Measurements from ENCODE around the gene PIGN.

PIGN gene, protein sequence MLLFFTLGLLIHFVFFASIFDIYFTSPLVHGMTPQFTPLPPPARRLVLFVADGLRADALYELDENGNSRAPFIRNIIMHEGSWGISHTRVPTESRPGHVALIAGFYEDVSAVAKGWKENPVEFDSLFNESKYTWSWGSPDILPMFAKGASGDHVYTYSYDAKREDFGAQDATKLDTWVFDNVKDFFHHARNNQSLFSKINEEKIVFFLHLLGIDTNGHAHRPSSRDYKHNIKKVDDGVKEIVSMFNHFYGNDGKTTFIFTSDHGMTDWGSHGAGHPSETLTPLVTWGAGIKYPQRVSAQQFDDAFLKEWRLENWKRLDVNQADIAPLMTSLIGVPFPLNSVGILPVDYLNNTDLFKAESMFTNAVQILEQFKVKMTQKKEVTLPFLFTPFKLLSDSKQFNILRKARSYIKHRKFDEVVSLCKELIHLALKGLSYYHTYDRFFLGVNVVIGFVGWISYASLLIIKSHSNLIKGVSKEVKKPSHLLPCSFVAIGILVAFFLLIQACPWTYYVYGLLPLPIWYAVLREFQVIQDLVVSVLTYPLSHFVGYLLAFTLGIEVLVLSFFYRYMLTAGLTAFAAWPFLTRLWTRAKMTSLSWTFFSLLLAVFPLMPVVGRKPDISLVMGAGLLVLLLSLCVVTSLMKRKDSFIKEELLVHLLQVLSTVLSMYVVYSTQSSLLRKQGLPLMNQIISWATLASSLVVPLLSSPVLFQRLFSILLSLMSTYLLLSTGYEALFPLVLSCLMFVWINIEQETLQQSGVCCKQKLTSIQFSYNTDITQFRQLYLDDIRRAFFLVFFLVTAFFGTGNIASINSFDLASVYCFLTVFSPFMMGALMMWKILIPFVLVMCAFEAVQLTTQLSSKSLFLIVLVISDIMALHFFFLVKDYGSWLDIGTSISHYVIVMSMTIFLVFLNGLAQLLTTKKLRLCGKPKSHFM

DNA sequence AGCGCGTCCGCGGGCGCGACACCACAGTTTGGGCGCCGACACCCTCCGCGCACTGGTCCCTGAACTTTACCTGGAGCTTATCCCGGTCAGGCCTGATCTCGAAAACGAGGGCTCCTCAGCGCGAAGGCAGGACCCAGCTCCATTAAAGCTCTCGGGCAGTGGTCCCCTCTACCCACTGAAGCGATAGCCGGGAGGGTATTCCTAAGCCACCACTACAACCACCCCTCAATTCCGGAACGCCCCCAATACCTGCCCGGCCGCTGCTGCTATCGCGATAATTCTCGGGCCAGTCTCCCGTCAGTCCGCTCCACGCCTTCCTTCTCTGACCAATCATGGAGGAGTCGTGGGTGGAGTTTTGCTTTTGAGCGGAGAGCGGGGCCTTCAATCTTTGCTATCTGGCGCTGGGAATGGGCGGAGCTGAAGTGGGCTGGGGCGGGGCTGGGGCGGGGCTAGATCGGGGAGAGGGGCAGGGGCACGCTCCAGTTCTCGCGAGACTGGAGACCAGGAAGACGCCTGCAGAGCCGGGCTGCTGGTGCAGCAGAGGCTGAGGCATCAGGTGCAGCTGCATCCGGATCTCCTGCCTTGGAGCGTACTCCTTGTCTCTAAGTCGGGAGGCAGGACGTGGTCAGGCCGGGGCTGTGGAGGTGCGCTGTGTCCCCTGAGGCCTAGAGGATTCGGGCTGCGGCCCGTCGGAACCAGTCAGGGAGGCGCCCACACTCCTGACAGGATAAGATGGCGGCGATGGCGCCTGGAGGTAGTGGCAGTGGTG is at the start of gene PIGN, which contains the start of gene RELCH:
PIGN (minus strand) TSS at position 283 of the 769 bp plus-strand sequence. CDS start 25,703 bp downstream, outside the sequence.
RELCH (plus strand) TSS at position 482 of the 769 bp plus-strand sequence; CDS start at position 733, 251 bp downstream.
- DNase-seq (ENCODE audit: extremely low read depth in 1 of 2, low read depth in 1 of 2) = peak; percentile 84 to 95

DNA sequence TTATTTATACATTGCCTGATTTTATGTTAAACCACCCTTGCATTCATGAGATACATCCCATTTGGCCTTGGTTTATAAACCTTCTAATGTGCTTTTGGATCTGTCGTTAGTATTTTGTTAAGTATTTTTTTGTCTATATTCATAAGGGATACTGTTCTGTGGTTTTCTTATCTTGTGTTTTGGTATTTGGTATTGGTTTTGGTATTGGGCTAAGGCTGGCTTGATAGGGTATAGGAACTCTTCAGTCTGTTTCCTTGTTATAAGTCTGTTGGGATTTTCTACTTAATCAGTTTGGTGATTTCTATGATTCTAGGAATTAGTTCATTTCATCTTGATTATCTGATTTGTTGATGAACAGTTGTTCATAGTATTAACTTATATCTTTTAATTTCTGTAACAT is 49.4 kb upstream of the PIGN start:
- DNase-seq (ENCODE audit: extremely low read depth in 1 of 2, low read depth in 1 of 2) = no peak

DNA sequence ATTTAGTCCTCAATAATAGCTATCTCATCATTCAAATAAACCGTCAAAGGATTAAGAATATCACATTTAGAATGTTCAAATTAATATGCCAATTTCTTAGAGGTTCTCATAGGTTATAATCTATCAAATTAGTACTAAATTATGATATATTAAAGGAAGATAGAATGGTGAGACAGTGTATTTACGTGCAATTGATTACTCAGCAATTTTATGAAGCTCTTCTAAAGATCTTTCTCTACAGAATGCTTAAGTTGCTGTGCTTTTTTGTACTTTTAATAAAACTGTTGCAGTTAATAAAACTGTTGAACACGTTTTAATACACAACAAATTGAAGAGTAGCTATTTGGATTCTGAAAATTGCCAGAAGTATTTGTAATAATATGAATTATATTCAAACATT is 39.2 kb upstream of the PIGN start:
- no peak for DNase-seq (ENCODE audit: extremely low read depth in 1 of 2, low read depth in 1 of 2)

DNA sequence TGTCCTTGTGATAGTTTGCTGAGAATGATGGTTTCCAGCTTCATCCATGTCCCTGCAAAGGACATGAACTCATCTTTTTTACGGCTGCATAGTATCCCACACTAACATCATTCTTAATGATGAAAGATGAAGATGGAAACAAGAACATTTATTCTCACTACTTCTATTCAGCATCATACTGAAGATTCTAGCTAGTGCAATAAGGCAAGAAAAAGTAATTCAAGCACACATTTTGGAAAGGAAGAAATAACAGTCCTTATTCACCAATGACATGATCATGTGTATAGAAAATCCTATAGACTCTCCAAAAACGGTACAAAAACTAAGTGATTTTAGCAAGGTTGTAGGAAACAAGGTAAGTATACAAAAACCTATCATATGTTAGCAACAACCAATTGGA is 37.4 kb upstream of the PIGN start:
- DNase-seq (ENCODE audit: extremely low read depth in 1 of 2, low read depth in 1 of 2) = no peak

DNA sequence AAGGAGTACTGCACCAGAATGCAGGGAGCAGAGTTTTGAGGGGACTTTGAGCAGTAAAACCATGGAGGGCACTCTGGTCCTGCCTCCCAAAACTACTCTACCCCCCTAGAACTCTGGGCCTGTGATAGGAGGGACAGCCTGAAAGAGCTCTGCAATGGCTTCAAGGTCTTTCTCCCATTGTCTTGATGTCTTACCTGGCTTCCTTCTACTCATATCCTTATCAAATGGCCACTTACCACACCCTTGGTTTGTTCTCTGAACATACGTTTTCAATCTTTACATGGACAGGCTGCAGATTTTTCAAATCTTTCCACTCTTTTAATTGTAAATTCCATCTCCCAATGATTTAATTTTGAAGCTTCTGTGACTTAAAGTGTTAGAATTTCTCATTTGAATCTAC is 27.9 kb upstream of the PIGN start:
- DNase-seq (ENCODE audit: extremely low read depth in 1 of 2, low read depth in 1 of 2) = no peak

DNA sequence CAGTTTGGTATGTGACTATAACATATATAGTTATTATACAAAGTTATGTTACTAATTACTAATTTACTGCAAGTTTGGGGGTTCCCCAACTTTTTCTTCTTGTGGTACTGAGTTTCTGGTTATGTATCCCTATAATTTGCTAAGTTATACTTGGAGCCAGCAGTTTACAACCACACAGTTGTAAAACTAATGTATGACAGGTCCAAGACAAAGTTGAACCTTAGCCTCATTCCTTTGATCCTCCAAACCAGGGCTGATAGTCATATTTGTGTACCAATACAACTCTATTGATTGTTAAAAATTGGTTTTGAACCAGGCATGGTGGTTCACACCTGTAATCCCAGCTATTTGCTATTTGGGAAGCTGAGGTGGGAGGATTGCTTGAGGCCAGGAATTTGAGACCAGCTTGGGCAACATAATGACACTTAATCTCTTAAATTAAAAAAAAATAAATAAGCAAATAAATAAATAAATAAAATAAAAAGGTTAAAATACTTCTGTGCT is 24.5 kb upstream of the PIGN start:
- DNase-seq (ENCODE audit: extremely low read depth in 1 of 2, low read depth in 1 of 2) = no peak

DNA sequence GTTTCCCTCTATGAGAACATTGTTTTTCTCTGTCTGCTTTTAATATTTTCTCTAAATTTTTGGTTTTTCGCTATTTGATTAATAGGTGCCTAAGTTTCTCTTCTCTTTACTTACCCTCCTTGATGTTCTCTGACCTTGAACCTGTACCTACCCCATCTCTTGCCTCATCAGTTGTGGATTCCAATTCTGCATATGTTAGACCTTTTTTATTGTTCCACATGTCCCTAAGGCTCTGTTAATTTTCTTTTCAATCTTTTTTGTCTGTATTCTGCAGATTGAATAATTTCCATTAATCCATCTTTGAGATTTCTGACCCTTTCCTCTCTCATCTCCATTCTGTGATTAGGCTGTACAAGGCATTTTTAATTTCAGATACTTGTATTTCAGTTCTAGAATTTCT is 23.3 kb upstream of the PIGN start:
- no peak for DNase-seq (ENCODE audit: extremely low read depth in 1 of 2, low read depth in 1 of 2)

DNA sequence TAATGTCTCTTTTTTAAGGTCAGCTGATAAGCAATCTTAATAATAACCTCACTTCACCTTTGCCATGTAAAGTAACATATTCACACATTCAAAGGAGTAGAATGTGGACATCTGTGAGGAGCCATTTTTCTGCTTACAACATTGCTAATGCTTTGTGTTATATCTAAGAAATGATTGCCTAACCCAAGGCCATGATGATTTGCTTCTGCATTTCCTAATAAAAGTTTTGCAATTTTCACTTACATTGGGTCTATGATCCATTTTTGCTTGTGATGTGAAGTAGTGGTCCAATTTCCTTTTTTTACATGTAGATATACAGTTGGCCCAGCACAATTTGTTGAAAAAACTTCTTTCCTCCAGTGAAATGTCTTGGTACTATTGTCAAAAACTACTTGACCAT is 22.2 kb upstream of the PIGN start:
- DNase-seq (ENCODE audit: extremely low read depth in 1 of 2, low read depth in 1 of 2) = no peak

DNA sequence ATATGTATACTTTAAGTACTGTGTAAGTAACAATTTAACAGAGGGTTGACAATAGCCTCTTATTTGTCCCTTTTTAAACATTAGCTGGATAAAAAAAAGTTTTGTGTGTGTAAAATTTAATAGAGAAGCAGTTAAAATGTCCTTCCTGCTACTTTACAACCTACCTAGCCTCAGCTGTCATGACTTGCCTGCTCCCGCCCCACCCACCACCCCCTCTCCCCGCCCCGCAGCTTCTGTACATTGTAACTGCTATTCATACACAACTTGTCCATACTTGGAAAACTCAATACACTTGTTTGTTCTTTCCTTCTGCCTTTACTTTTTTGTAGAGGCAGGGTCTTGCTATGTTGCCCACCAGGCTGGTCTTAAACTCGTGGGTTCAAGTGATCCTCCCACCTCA is 19.7 kb upstream of the PIGN start:
- no peak for DNase-seq (ENCODE audit: extremely low read depth in 1 of 2, low read depth in 1 of 2)

DNA sequence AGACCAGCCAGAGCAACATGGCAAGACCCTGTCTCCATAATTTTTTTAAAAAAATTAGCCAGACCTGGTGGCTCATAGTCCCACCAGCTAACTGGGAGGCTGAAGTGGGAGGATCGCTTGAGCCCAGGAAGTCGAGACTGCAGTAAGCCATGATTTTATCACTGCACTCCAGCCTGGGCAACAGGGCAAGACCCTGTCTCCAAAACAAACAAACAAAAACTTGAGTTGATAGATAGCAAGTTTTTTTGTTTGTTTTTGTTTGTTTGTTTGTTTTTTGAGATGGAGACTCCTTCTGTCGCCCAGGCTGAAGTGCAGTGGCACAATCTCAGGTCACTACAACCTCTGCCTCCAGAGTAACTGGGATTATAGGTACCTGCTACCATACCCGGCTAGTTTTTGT is 19.0 kb upstream of the PIGN start:
- no peak for DNase-seq (ENCODE audit: extremely low read depth in 1 of 2, low read depth in 1 of 2)

DNA sequence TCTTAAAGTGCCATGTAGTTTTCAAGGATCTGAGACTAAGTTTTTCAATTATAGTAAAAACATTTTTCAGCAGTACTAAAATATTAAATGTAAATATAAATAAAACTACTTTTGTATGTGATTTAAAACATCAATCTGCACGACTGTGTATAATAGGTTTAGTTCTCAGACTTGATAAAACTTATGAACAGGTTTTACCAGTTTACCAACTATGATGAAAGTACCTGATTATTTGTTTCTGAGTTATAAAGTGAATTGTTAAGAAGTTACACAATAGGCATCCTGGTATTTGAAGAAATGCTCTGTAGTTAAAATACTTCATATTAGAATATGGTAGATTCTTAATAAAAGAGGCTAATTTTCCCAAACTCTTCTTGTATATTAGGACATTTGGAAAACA is 15.0 kb upstream of the PIGN start:
- DNase-seq (ENCODE audit: extremely low read depth in 1 of 2, low read depth in 1 of 2) = no peak

DNA sequence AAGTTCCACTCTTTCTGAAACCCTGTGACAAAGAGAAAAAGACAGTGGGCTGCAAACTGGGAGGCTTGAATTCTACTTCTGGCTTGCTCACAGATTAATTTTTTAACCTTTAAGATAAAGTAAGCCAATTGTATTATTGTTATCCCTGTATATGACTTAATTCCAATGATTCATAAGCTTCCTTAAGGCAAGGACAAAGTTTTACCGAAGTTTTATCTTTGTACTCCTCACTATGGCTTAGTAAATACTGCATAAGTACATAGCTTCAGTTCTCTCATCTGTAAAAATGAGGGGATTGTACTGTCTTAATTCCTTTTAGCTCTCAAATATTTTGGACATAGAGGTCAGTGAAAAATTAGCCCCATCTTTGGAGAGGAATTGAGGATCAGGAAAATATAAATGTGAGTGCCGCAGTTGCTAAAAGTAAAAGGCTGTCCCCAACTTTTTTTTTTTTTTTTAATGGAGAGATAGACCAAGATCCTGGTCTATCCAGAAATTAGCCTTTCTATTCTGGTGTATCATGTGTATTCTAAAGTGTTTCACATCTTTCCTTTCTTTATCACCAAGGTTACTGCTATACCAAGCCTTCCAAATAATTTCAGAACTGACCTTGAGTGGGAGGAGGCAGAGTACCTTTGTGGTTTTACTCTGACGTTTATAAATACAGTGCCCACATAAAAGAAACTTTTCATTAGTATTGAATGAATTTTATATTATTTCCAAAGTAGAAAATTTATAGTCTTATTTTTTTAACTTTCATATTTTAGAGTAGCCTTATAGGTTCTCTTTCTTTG is 13.5 kb upstream of the PIGN start:
- no peak for DNase-seq (ENCODE audit: extremely low read depth in 1 of 2, low read depth in 1 of 2)

DNA sequence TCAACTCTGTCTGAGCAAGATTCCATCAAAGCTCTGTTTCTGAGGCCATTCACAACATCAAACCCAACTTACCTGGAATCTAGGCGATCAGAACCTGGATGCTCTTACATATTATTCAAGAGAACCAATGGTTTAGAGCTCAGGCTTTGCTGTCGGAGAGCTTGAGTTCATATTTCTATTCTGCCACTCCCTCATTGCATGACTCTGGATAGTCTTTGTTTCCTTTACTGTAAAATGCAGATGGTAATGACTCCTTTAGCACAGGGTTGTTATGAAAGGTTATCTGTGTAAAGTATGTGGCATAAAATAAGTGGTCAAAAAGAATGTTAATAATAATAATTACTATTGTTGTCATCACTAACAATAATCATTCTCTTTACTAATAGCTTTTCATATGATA is 12.8 kb upstream of the PIGN start:
- no peak for DNase-seq (ENCODE audit: extremely low read depth in 1 of 2, low read depth in 1 of 2)

DNA sequence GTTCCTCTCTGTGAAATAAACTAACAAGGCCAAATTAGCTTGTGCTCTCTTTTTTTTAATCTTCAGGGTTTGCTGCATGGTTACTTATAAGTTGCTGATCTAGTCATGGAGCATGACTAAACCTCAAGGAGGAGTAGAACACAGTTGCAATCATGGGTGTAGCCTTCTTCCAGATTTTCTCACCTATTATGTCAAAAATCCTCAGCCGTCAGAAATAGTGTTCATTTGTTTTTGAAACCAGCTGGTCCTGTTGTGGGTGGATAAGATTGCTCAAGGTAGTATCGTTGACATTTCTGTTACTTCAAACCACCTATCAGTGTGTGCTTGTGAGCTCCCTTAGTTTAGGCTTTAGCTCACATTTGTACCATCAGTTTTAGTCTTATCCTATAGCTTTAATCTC is 11.4 kb upstream of the PIGN start:
- no peak for DNase-seq (ENCODE audit: extremely low read depth in 1 of 2, low read depth in 1 of 2)

DNA sequence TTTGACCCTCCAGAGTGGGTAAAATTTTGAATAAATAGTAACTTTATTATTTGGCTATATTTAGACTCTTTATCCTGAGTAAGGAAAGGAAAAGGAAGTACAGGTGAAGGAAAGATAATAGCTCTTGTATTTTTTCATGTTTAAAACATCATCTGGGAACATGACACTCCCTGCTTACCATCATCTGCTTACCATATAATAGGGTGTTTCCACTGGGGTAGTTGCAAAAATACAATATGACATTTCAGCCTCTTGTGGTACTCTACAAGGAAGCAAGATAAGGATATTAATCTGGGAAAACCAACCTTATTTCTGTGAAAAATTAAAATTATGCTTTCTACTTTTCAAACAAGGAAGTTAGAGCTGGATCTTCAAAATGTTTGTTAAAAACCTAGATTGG is 10.1 kb upstream of the PIGN start:
- no peak for DNase-seq (ENCODE audit: extremely low read depth in 1 of 2, low read depth in 1 of 2)

DNA sequence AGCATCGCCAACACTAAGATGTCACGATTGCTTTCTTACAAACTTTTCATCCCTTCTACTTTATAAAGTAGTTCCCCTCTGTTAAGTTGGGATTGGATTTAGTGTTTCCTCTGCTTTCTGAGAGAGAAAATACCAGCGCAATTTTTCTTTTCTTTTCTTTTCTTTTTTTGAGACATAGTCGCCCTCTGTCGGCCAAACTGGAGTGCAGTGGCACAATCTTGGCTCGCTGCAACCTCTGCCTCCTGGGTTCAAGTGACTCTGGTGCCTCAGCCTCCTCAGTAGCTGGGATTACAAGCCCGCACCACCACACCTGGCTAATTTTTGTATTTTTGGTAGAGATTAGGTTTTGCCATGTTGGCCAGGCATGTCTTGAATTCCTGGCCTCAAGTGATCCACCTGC is 9.2 kb upstream of the PIGN start:
- DNase-seq (ENCODE audit: extremely low read depth in 1 of 2, low read depth in 1 of 2) = no peak

DNA sequence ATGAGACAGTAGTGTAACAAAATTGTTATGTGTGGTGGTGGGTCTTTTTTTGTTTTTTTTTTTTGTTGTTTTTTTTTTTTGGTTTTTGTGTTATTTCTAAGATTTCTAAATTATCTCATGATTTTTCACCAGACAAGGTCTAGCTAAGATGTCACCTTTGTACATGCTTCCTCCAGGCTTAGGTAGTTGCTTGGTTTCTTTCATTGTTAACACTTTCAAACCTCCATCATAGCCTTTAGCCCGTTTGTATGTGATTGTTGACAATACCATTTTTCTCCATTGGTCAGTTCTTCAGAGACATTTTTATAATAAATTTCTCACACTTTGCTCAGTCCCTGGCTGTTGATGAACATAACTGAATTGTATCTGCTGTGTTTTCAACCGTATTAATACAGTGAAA is 2.4 kb upstream of the PIGN start:
- no peak for DNase-seq (ENCODE audit: extremely low read depth in 1 of 2, low read depth in 1 of 2)

DNA sequence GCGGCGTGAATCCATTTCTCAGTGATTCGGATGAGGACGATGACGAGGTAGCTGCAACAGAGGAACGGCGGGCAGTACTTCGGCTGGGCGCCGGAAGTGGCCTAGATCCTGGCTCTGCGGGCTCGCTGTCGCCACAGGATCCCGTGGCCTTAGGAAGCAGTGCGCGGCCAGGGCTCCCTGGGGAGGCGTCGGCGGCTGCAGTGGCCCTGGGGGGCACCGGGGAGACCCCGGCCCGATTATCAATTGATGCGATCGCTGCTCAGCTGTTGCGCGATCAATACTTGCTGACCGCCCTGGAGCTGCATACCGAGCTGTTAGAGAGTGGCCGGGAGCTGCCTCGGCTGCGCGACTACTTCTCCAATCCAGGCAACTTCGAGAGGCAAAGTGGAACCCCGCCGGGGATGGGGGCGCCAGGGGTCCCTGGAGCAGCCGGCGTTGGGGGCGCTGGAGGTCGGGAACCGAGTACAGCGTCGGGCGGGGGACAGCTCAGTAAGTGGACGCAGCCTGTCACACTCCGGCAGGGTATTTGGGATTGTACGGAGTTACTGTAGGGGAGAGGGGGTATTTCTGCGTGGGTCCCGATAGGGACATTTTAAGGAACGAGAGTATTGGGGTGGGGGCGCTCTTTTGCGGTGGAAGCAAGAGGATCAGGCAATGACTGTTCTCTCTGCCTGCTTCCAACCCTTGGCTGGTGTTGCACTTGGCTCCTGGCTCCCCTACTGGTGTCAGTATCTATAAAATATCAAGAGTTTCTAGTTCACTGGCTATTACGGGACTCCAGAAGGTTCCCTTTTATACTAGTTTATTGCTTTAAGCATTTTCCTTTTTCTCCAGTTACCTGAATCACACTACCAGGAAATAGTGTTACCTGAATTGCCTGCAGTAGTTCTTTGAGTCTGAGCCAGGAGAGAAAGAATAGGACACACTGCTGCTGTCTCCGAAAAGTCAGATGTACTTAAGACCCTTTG is 971 bp upstream of the PIGN start:
- no peak for DNase-seq (ENCODE audit: extremely low read depth in 1 of 2, low read depth in 1 of 2)

DNA sequence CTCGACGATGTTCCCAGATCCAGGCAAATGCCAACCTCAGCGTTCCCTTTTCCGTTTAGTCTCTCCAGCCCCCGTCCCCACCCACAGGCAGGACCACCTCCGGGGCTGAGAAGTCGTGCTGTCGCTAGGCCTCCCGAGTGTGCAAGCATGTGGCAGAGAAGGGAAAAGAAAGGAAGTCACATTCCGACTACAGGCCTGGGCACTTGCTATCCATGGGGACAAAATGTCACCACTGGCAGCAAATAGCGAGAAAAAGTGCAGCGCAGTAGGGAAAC is 420 bp downstream of the PIGN start:
- no peak for DNase-seq (ENCODE audit: extremely low read depth in 1 of 2, low read depth in 1 of 2)

Measured in stimulated activated CD8-positive, alpha-beta memory T cell treated with anti-CD3 and anti-CD28 coated beads, Interleukin-7, amount 100 ng/mL, for 48 hours (primary cell).